ENCODE data around the gene BRINP2.

The BRINP2 gene

GRCh38 chr1:177181631-177182291 is 11.0 kb downstream of the BRINP2 start:
- TF ChIP-seq, protein P1, sequence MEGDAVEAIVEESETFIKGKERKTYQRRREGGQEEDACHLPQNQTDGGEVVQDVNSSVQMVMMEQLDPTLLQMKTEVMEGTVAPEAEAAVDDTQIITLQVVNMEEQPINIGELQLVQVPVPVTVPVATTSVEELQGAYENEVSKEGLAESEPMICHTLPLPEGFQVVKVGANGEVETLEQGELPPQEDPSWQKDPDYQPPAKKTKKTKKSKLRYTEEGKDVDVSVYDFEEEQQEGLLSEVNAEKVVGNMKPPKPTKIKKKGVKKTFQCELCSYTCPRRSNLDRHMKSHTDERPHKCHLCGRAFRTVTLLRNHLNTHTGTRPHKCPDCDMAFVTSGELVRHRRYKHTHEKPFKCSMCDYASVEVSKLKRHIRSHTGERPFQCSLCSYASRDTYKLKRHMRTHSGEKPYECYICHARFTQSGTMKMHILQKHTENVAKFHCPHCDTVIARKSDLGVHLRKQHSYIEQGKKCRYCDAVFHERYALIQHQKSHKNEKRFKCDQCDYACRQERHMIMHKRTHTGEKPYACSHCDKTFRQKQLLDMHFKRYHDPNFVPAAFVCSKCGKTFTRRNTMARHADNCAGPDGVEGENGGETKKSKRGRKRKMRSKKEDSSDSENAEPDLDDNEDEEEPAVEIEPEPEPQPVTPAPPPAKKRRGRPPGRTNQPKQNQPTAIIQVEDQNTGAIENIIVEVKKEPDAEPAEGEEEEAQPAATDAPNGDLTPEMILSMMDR (conservative IDR thresholded peaks at IDR 0.05; ENCODE audit: low read length): peak; percentile 82
- peak; percentile 34 for DNase-seq (ENCODE audit: low read depth)
- H3K4me3 ChIP-seq (ENCODE audit: low read length): peak overlapping the region; percentile 39

DNA sequence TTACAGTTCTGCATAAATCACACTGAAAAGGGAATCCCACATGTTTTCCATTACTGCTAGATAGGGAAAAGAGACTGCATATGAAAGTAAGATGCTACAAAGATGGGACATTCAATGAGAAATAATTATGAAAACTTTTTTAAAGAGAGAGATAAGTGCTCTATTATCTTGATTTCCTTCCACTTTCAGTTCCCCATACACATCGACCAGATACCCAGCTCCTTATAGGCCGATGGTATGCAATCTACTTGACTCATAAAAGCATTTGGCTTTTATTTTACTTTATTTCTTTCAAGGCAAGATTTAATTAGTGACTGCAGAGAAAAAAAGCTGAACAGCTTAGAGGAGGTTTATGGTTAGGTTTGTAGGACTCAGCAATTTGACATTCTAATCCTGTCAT is 13.1 kb downstream of the BRINP2 start:
- TF ChIP-seq, protein P1 (conservative IDR thresholded peaks at IDR 0.05; ENCODE audit: low read length): no peak
- no peak overlapping the region for H3K4me3 ChIP-seq (ENCODE audit: low read length)
- DNase-seq (ENCODE audit: low read depth): no peak

GRCh38 chr1:177185209-177185608 is 14.5 kb downstream of the BRINP2 start:
- no peak overlapping the region for H3K4me3 ChIP-seq (ENCODE audit: low read length)
- DNase-seq (ENCODE audit: low read depth): no peak
- TF ChIP-seq, protein P1 (conservative IDR thresholded peaks at IDR 0.05; ENCODE audit: low read length): peak; percentile 53

- DNase-seq (ENCODE audit: low read depth): no peak
- TF ChIP-seq, protein P1 (conservative IDR thresholded peaks at IDR 0.05; ENCODE audit: low read length): no peak
- no peak overlapping the region for H3K4me3 ChIP-seq (ENCODE audit: low read length)
Measured at GRCh38 chr1:177186639-177187038, 15.9 kb downstream of the BRINP2 start.

DNA sequence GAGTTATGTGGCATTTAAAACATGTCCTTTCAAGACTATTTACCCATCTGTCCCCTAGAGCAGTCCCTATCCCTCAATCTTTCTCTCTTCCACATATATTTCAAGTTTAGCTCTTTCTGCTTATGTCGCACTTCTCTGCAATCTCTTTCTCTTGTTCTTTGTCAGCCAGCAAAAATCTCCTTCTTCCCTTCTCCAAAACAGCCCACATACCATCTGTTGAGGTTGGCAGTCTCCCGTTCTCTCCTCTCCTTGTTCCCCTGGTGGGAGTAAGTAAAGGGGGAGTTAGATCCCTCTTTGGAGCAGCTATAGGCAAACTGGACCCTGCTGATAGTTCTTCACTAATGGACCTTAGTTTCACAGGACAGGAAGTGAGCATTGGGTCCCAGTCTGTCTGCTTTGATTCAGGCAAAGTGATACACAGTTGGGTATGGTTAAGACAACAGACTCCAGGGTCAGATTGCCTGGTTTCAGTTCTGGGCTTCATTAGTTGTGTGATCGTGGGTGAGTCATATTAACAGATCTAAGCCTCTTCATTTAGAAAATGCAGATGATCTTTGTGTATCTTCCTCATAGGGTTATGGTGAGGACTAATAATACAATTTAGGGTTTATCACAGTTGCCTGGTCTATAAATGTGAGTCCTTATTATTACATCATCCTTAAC is 19.7 kb downstream of the BRINP2 start:
- TF ChIP-seq, protein P1 (conservative IDR thresholded peaks at IDR 0.05; ENCODE audit: low read length): no peak
- H3K4me3 ChIP-seq (ENCODE audit: low read length): no peak overlapping the region
- DNase-seq (ENCODE audit: low read depth): no peak

- TF ChIP-seq, protein P1 (conservative IDR thresholded peaks at IDR 0.05; ENCODE audit: low read length): no peak
- DNase-seq (ENCODE audit: low read depth): no peak
Measured at GRCh38 chr1:177198243-177198642, 27.5 kb downstream of the BRINP2 start.

GRCh38 chr1:177200290-177200689 is 29.5 kb downstream of the BRINP2 start:
- no peak overlapping the region for H3K4me3 ChIP-seq (ENCODE audit: low read length)
- TF ChIP-seq, protein P1 (conservative IDR thresholded peaks at IDR 0.05; ENCODE audit: low read length): no peak
- no peak for DNase-seq (ENCODE audit: low read depth)

More at GRCh38 chr1:177198243-177198642, 27.5 kb downstream of the BRINP2 start:
- H3K4me3 ChIP-seq (ENCODE audit: low read length): no peak overlapping the region
